Chondrocyte (in vitro differentiated cells): ENCODE measurements around the gene CCDC148. TPM values are rescaled to one million over a fixed set of nuclear protein-coding genes. Genes with fewer than 3 reads are reported as not detected.

Experiments
- DNase-seq: peaks from one replicate; pipeline ENCODE4 v3.0.0; 2021; ENCODE audit warnings: mixed read lengths, low spot score
- H3K27ac Mint-ChIP-seq: one replicate; pipeline ENCODE4 v1.8.0; 2021; ENCODE audit warnings: mild to moderate bottlenecking, moderate library complexity, mixed read lengths; ENCODE audit not compliant: unreplicated experiment
- H3K27me3 Mint-ChIP-seq: 2 replicates; pipeline ENCODE4 v1.8.0; 2021; ENCODE audit warnings: low read depth, mixed read lengths
- H3K36me3 Mint-ChIP-seq: 2 replicates; pipeline ENCODE4 v1.8.0; 2021; ENCODE audit warnings: low read depth, mixed read lengths
- H3K4me1 Mint-ChIP-seq: 2 replicates; pipeline ENCODE4 v1.8.0; 2021; ENCODE audit warnings: low read depth, mild to moderate bottlenecking, mixed read lengths
- H3K4me3 Mint-ChIP-seq: one replicate; pipeline ENCODE4 v1.8.0; 2021; ENCODE audit warnings: mild to moderate bottlenecking, moderate library complexity, mixed read lengths; ENCODE audit not compliant: unreplicated experiment
- H3K9me3 Mint-ChIP-seq: 2 replicates; pipeline ENCODE4 v1.8.0; 2021; ENCODE audit warnings: low read depth, mixed read lengths
- CTCF ChIP-seq: fragments of 200-600 bp; sonication (generic); IDR thresholded peaks from 2 replicates; pipeline ENCODE4 v1.5.0; 2021; ENCODE audit warnings: antibody characterized with exemption, mild to moderate bottlenecking, moderate library complexity
- total RNA-seq: library from RNA; stranded (reverse); gene quantifications from 3 replicates; pipeline ENCODE4 v1.2.1, GENCODE V29; 2021

The CCDC148 gene
- total RNA-seq, 1 donor from 2014 or later: 0.52 TPM

DNA sequence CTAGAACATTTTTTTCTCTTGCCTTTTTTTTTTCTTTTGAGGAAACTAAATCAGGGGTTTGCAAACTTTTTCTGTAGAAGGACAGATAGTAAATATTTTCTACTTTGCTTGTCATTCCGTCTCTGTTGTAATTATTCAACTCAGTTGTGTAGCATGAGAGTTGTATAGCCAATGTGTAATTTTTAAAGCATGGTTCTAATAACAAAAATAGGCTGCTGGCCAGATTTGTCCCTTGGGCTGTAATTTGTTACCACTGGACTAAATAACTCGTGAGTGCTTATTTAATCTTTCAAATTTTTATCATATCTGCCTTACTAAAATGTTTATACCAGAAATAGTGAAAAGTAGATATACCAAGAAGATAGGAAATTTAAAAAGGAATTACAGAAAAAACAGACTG, 43.0 kb downstream of the CCDC148 start:
- peak overlapping the region; percentile 88 for H3K27ac Mint-ChIP-seq
- H3K4me1 Mint-ChIP-seq: peaks cover 37% of the 10 kb centered on the region
- H3K9me3 Mint-ChIP-seq: peaks cover 49% of the 10 kb centered on the region
- no peak overlapping the region for H3K4me3 Mint-ChIP-seq
- peaks cover 20% of the 10 kb centered on the region for H3K36me3 Mint-ChIP-seq
- TF ChIP-seq CTCF: no peak
- DNase-seq: no peak
- H3K27me3 Mint-ChIP-seq: no peaks in the 10 kb centered on the region

GRCh38 chr2:158412206-158412605, 44.3 kb downstream of the CCDC148 start:
- Mint-ChIP-seq H3K4me1 (peaks cover 37% of the 10 kb centered on the region), H3K4me3 (no peak overlapping the region), H3K9me3 (peaks cover 46% of the 10 kb centered on the region), H3K27me3 (no peaks in the 10 kb centered on the region), H3K27ac (peak overlapping the region; percentile 67), H3K36me3 (peaks cover 20% of the 10 kb centered on the region)
- no peak for TF ChIP-seq CTCF
- DNase-seq: no peak

DNA sequence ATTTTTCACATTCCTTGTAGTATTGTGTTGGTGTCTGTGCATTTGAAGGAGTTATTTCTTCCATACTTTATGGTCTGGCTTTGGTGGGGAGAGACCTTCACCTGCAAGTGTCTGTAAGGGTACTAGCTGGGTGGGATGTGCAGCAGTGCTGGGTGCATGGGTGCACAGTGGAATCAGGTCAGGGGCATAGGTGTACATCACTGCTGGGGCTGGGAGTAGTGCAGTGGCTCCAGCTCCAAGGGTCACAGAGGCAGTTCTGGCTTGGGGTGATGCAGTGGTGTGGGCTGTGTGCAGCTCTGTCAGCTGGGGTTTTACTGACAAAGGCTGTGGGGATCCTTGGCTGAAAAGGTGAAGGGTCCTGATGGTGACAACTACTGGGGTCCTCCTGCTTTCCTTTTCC, 44.8 kb downstream of the CCDC148 start:
- H3K9me3 Mint-ChIP-seq: peaks cover 45% of the 10 kb centered on the region
- no peaks in the 10 kb centered on the region for H3K27me3 Mint-ChIP-seq
- H3K4me3 Mint-ChIP-seq: no peak overlapping the region
- H3K36me3 Mint-ChIP-seq: peaks cover 20% of the 10 kb centered on the region
- H3K4me1 Mint-ChIP-seq: peaks cover 39% of the 10 kb centered on the region
- H3K27ac Mint-ChIP-seq: peak overlapping the region; percentile 69
- no peak for DNase-seq
- no peak for TF ChIP-seq CTCF

DNA sequence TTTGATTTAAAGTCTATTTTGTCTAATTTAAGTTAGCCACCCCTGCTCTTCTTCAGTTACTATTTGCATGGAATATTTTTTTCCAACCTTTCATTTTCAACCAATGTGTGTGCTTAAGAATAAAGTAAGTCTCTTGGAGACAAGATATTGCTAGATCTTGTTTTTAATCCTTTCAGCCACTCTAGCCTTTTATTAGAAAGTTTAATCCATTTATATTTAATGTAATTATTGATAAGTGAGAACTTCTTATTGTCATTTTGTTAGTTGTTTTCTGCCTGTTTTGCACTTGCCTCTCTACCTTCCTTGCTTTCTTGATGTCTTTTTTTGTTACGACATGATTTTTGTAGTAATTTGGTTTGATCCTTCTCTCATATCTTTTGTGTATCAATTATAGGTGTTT, 46.4 kb downstream of the CCDC148 start:
- Mint-ChIP-seq H3K27ac (no peak overlapping the region), H3K4me3 (no peak overlapping the region), H3K9me3 (peaks cover 33% of the 10 kb centered on the region), H3K4me1 (peaks cover 35% of the 10 kb centered on the region), H3K36me3 (peaks cover 15% of the 10 kb centered on the region), H3K27me3 (no peaks in the 10 kb centered on the region)
- no peak for TF ChIP-seq CTCF
- DNase-seq: no peak

DNA sequence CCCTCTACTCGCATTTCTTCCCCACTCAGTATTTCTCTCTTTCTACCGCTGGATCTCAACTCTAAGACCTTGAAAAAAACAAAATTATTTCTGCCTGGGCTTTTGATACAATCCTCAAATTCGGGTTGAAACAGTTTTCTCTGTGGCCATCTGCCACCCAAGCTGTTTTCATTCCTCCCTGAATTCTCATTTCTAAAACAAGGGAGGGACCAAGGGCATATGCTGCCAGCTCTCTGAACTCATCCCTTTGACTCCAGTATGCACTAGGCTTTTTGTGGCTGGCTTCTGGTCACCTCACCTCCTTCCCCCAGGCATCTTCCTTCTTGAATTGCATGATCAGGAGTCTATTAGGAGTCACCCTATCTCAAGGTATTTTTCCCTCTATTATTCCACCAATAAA, 49.5 kb downstream of the CCDC148 start:
- H3K4me3 Mint-ChIP-seq: no peak overlapping the region
- peaks cover 15% of the 10 kb centered on the region for H3K36me3 Mint-ChIP-seq
- H3K9me3 Mint-ChIP-seq: peaks cover 28% of the 10 kb centered on the region
- no peaks in the 10 kb centered on the region for H3K27me3 Mint-ChIP-seq
- peak overlapping the region; percentile 14 for H3K27ac Mint-ChIP-seq
- TF ChIP-seq CTCF: no peak
- peaks cover 12% of the 10 kb centered on the region for H3K4me1 Mint-ChIP-seq
- no peak for DNase-seq
